Loucy (cell line): ENCODE data around the gene KHK.

Experiments
- H2AFZ ChIP-seq: fragments of 200-600 bp; sonication (generic); 2 replicates; pipeline ENCODE4 v1.6.0; 2016; ENCODE audit warnings: antibody characterized with exemption, mild to moderate bottlenecking, low read length, moderate library complexity
- H3F3A ChIP-seq: fragments of 200-600 bp; 2 replicates; pipeline ENCODE4 v1.6.0; 2016; ENCODE audit warnings: antibody characterized with exemption, low read depth, mild to moderate bottlenecking
- H3K27me3 ChIP-seq: fragments of 200-600 bp; sonication (generic); 2 replicates; pipeline ENCODE4 v1.6.1; 2014; ENCODE audit warnings: low read length, mild to moderate bottlenecking; ENCODE audit not compliant: insufficient read depth, poor library complexity, severe bottlenecking
- H3K36me3 ChIP-seq: fragments of 200-600 bp; sonication (generic); 2 replicates; pipeline ENCODE4 v1.6.1; 2016; ENCODE audit warnings: low read length; ENCODE audit not compliant: insufficient read depth
- H3K4me1 ChIP-seq: fragments of 200-600 bp; sonication (generic); 2 replicates; pipeline ENCODE4 v1.5.1; 2014; ENCODE audit warnings: low read length, mild to moderate bottlenecking; ENCODE audit not compliant: insufficient read depth, poor library complexity, severe bottlenecking
- H3K4me2 ChIP-seq: fragments of 200-600 bp; sonication (generic); 2 replicates; pipeline ENCODE4 v1.6.0; 2014; ENCODE audit warnings: antibody characterized with exemption, low read length, low read depth, mild to moderate bottlenecking; ENCODE audit not compliant: poor library complexity, severe bottlenecking
- H3K4me3 ChIP-seq: fragments of 200-600 bp; sonication (generic); 2 replicates; pipeline ENCODE4 v1.5.1; 2014; ENCODE audit warnings: low read length, mild to moderate bottlenecking, mixed read lengths; ENCODE audit not compliant: poor library complexity, severe bottlenecking
- H3K79me2 ChIP-seq: fragments of 200-600 bp; sonication (generic); 2 replicates; pipeline ENCODE4 v1.6.1; 2014; ENCODE audit warnings: low read length; ENCODE audit not compliant: insufficient read depth
- H3K9ac ChIP-seq: fragments of 200-600 bp; sonication (generic); 2 replicates; pipeline ENCODE4 v1.6.0; 2014; ENCODE audit warnings: mild to moderate bottlenecking, low read depth, low read length, moderate library complexity; ENCODE audit not compliant: poor library complexity, severe bottlenecking
- H3K9me2 ChIP-seq: fragments of 200-600 bp; sonication (generic); replicated peaks from 2 replicates; pipeline ENCODE4 v1.6.1; 2016; ENCODE audit warnings: low read depth, low read length, mixed read lengths
- H3K9me3 ChIP-seq: fragments of 200-600 bp; sonication (generic); 2 replicates; pipeline ENCODE4 v1.6.1; 2014; ENCODE audit warnings: mild to moderate bottlenecking, antibody characterized with exemption, low read length, low read depth; ENCODE audit not compliant: insufficient read depth
- H4K20me1 ChIP-seq: fragments of 200-600 bp; sonication (generic); 2 replicates; pipeline ENCODE4 v1.6.0; 2014; ENCODE audit warnings: antibody characterized with exemption, low read length, mild to moderate bottlenecking; ENCODE audit not compliant: insufficient read depth, poor library complexity, severe bottlenecking
- CTCF ChIP-seq: fragments of 200-600 bp; sonication (generic); conservative IDR thresholded peaks from 2 replicates; pipeline ENCODE4 v1.5.1; 2014; ENCODE audit warnings: mild to moderate bottlenecking, antibody characterized with exemption, low read length
- EZH2phosphoT487 ChIP-seq: fragments of 200-600 bp; IDR thresholded peaks from 2 replicates; pipeline ENCODE4 v1.6.1; 2018; ENCODE audit warnings: antibody characterized with exemption, mild to moderate bottlenecking, moderate library complexity, borderline replicate concordance

Gene KHK

GRCh38 chr2:27071990-27072830, 14.4 kb upstream of the KHK start:
- Histone ChIP-seq H3K4me3 (peak overlapping the region; percentile 88), H3K4me2 (peak overlapping the region; percentile 98), H3K4me1 (peaks cover 51% of the 10 kb centered on the region), H3K36me3 (no peaks in the 10 kb centered on the region), H3K27me3 (no peaks in the 10 kb centered on the region), H3K9ac (peak overlapping the region; percentile 95), H3K79me2 (peaks cover 41% of the 10 kb centered on the region), H4K20me1 (peaks cover 21% of the 10 kb centered on the region), H3K9me2 (no peaks in the 10 kb centered on the region), H2AFZ (peak overlapping the region; percentile 57), H3K9me3 (no peaks in the 10 kb centered on the region), H3F3A (no peaks in the 10 kb centered on the region)
- TF ChIP-seq EZH2phosphoT487 (no peak), CTCF (no peak)

GRCh38 chr2:27072920-27073319, 13.7 kb upstream of the KHK start:
- Histone ChIP-seq H4K20me1 (peaks cover 21% of the 10 kb centered on the region), H3K79me2 (peaks cover 34% of the 10 kb centered on the region), H3K4me1 (peaks cover 51% of the 10 kb centered on the region), H3K27me3 (no peaks in the 10 kb centered on the region), H3F3A (no peaks in the 10 kb centered on the region), H3K9me2 (no peaks in the 10 kb centered on the region), H3K36me3 (no peaks in the 10 kb centered on the region), H3K9me3 (no peaks in the 10 kb centered on the region), H3K9ac (peak overlapping the region; percentile 95), H3K4me2 (peak overlapping the region; percentile 98), H2AFZ (no peak overlapping the region), H3K4me3 (peak overlapping the region; percentile 88)
- TF ChIP-seq EZH2phosphoT487 (no peak), CTCF (no peak)

- Histone ChIP-seq H3K79me2 (peaks cover 27% of the 10 kb centered on the region), H3K9me2 (no peaks in the 10 kb centered on the region), H3K9me3 (no peaks in the 10 kb centered on the region), H3K27me3 (no peaks in the 10 kb centered on the region), H3F3A (no peaks in the 10 kb centered on the region), H3K4me1 (peaks cover 48% of the 10 kb centered on the region), H3K9ac (no peak overlapping the region), H4K20me1 (peaks cover 18% of the 10 kb centered on the region), H3K4me3 (no peak overlapping the region), H3K4me2 (no peak overlapping the region), H2AFZ (no peak overlapping the region), H3K36me3 (no peaks in the 10 kb centered on the region)
- TF ChIP-seq EZH2phosphoT487 (no peak), CTCF (no peak)
These were observed 12.8 kb upstream of the KHK start for GRCh38 chr2:27073782-27074181.
